Suppressor macrophage treated with lipopolysaccharide for 4 hours (primary cell): ENCODE measurements around the gene RPGRIP1L.

Source experiments
- DNase-seq: peaks from one replicate; pipeline ENCODE4 v3.0.0-alpha.2; 2020

RPGRIP1L gene

GRCh38 chr16:53643474-53643873, 60.2 kb downstream of the RPGRIP1L start:
- no peak for DNase-seq

GRCh38 chr16:53642094-53642493, 61.6 kb downstream of the RPGRIP1L start:
- DNase-seq: no peak

GRCh38 chr16:53636978-53637377, 66.7 kb downstream of the RPGRIP1L start:
- no peak for DNase-seq

- no peak for DNase-seq
These were observed 71.1 kb downstream of the RPGRIP1L start for GRCh38 chr16:53632526-53632925.

- DNase-seq: no peak
These were observed 72.2 kb downstream of the RPGRIP1L start for GRCh38 chr16:53631236-53632025.

- no peak for DNase-seq
These were observed 73.9 kb downstream of the RPGRIP1L start for GRCh38 chr16:53629607-53630312.

GRCh38 chr16:53629151-53629550, 74.5 kb downstream of the RPGRIP1L start:
- no peak for DNase-seq

GRCh38 chr16:53626811-53627210, 76.8 kb downstream of the RPGRIP1L start:
- no peak for DNase-seq

GRCh38 chr16:53626161-53626560, 77.5 kb downstream of the RPGRIP1L start:
- no peak for DNase-seq

GRCh38 chr16:53625221-53625620, 78.4 kb downstream of the RPGRIP1L start:
- DNase-seq: no peak

- no peak for DNase-seq
These were observed 81.3 kb downstream of the RPGRIP1L start for GRCh38 chr16:53622315-53622714.

GRCh38 chr16:53620476-53620875, 83.2 kb downstream of the RPGRIP1L start:
- no peak for DNase-seq

GRCh38 chr16:53619235-53619634, 84.4 kb downstream of the RPGRIP1L start:
- DNase-seq: no peak

- no peak for DNase-seq
These were observed 89.3 kb downstream of the RPGRIP1L start for GRCh38 chr16:53614346-53614745.

GRCh38 chr16:53612003-53612402, 91.7 kb downstream of the RPGRIP1L start:
- DNase-seq: no peak

- no peak for DNase-seq
These were observed 92.4 kb downstream of the RPGRIP1L start for GRCh38 chr16:53611179-53611696.

GRCh38 chr16:53609536-53609935, 94.1 kb downstream of the RPGRIP1L start:
- DNase-seq: no peak

- DNase-seq: no peak
These were observed 95.6 kb downstream of the RPGRIP1L start for GRCh38 chr16:53608094-53608493.

GRCh38 chr16:53605831-53606400, 97.7 kb downstream of the RPGRIP1L start:
- no peak for DNase-seq

GRCh38 chr16:53605356-53605755, 98.3 kb downstream of the RPGRIP1L start:
- no peak for DNase-seq

GRCh38 chr16:53601961-53602360, 101.7 kb downstream of the RPGRIP1L start:
- no peak for DNase-seq

GRCh38 chr16:53600616-53601015, 103.0 kb downstream of the RPGRIP1L start:
- no peak for DNase-seq

GRCh38 chr16:53600126-53600525, 103.5 kb downstream of the RPGRIP1L start:
- DNase-seq: no peak

GRCh38 chr16:53599548-53599947, 104.1 kb downstream of the RPGRIP1L start:
- DNase-seq: no peak
